Smooth muscle cell (in vitro differentiated cells): ENCODE data around the gene ZNF577. TPM values are rescaled to one million over a fixed set of nuclear protein-coding genes. Genes with fewer than 3 reads are reported as not detected.
A peak's percentile ranks its signal among the peaks of the same experiment; 100 is the strongest.
"Not testable (repeated sequence)": the region's sequence is repeated elsewhere in the genome, so short reads cannot be mapped to it uniquely, and the experiment has no call there.

Experiments
- DNase-seq: peaks from one replicate; lab custom pipeline; 2025; ENCODE audit not compliant: unreplicated experiment; lab: John Stamatoyannopoulos, UW
- H2AFZ ChIP-seq: fragments of 200-600 bp; sonication (generic); 2 replicates; pipeline ENCODE4 v1.6.0; 2016; ENCODE audit warnings: antibody characterized with exemption, low read depth, mild to moderate bottlenecking
- H3F3A ChIP-seq: fragments of 200-600 bp; sonication (generic); 2 replicates; pipeline ENCODE4 v1.6.0; 2017; ENCODE audit warnings: antibody characterized with exemption, low read depth
- H3K27ac ChIP-seq: fragments of 200-600 bp; sonication (generic); 2 replicates; pipeline ENCODE4 v1.5.1; 2016; ENCODE audit warnings: low read depth, mild to moderate bottlenecking
- H3K27me3 ChIP-seq: fragments of 200-600 bp; sonication (generic); 2 replicates; pipeline ENCODE4 v1.6.1; 2016; ENCODE audit warnings: low read depth, mild to moderate bottlenecking
- H3K36me3 ChIP-seq: fragments of 200-600 bp; sonication (generic); 2 replicates; pipeline ENCODE4 v1.5.1; 2016; ENCODE audit warnings: low read depth
- H3K4me1 ChIP-seq: fragments of 200-600 bp; sonication (generic); 2 replicates; pipeline ENCODE4 v1.5.1; 2016; ENCODE audit warnings: low read depth
- H3K4me2 ChIP-seq: fragments of 200-600 bp; sonication (generic); 2 replicates; pipeline ENCODE4 v1.6.0; 2016; ENCODE audit warnings: mild to moderate bottlenecking
- H3K4me3 ChIP-seq: fragments of 200-600 bp; sonication (generic); 2 replicates; pipeline ENCODE4 v1.5.1; 2016; ENCODE audit warnings: mild to moderate bottlenecking
- H3K79me2 ChIP-seq: fragments of 200-600 bp; sonication (generic); 2 replicates; pipeline ENCODE4 v1.6.0; 2016; ENCODE audit warnings: low read depth, mild to moderate bottlenecking
- H3K9ac ChIP-seq: fragments of 200-600 bp; sonication (generic); 2 replicates; pipeline ENCODE4 v1.6.0; 2016; ENCODE audit warnings: low read depth
- H3K9me3 ChIP-seq: fragments of 200-600 bp; sonication (generic); replicated peaks from 2 replicates; pipeline ENCODE4 v1.5.1; 2016; ENCODE audit warnings: low read depth
- H4K20me1 ChIP-seq: fragments of 200-600 bp; sonication (generic); 2 replicates; pipeline ENCODE4 v1.6.0; 2016; ENCODE audit warnings: low read depth
- CTCF ChIP-seq: fragments of 200-600 bp; sonication (generic); IDR thresholded peaks from 2 replicates; pipeline ENCODE4 v1.5.1; 2017; ENCODE audit warnings: borderline replicate concordance, mild to moderate bottlenecking, antibody characterized with exemption; ENCODE audit not compliant: insufficient read depth, poor library complexity, severe bottlenecking
- WGBS: methylation state at CpG from one replicate; pipeline ENCODE4 v1.1.7; 2016; ENCODE audit warnings: low lambda C conversion rate; 5-methylcytosine and 5-hydroxymethylcytosine counted together
- polyA plus RNA-seq: library from polyadenylated mRNA; unstranded; fragments of >200 nt; fragmentation: Nextera tagmentation; extraction: Ambion mirVana; gene quantifications from 2 replicates; pipeline ENCODE4 v1.2.1, GENCODE V29; 2016
- total RNA-seq: library from RNA; depleted of rRNA; stranded (reverse); fragments of >200 nt; gene quantifications from 2 replicates; pipeline ENCODE4 v1.2.3, GENCODE V29; 2014

Gene ZNF577
- total and polyA plus RNA-seq, 2 experiments from 2014 or later: 4.8 to 5.8 TPM

- H3K9ac ChIP-seq: no peak overlapping the region
- H3K4me1 ChIP-seq: no peaks in the 10 kb centered on the region
- H3K36me3 ChIP-seq: no peaks in the 10 kb centered on the region
- 77% methylated on average over 3 of the region's 3 CpGs for WGBS
- no peak overlapping the region for H2AFZ ChIP-seq
- no peak overlapping the region for H3K4me3 ChIP-seq
- peaks cover 25% of the 10 kb centered on the region for H3K9me3 ChIP-seq
- no peak overlapping the region for H3K27ac ChIP-seq
- TF ChIP-seq CTCF: no peak
- H3K4me2 ChIP-seq: no peak overlapping the region
- no peaks in the 10 kb centered on the region for H3K27me3 ChIP-seq
- no peaks in the 10 kb centered on the region for H3F3A ChIP-seq
- no peak for DNase-seq
- H4K20me1 ChIP-seq: no peaks in the 10 kb centered on the region
- no peaks in the 10 kb centered on the region for H3K79me2 ChIP-seq
Observed at GRCh38 chr19:51919606-51920005, 31.9 kb upstream of the ZNF577 start.

GRCh38 chr19:51916167-51916566 is 28.4 kb upstream of the ZNF577 start:
- no peak overlapping the region for H3K4me2 ChIP-seq
- TF ChIP-seq CTCF: no peak
- no peaks in the 10 kb centered on the region for H3K27me3 ChIP-seq
- peaks cover 12% of the 10 kb centered on the region for H3K9me3 ChIP-seq
- no peaks in the 10 kb centered on the region for H3K79me2 ChIP-seq
- no peak overlapping the region for H3K9ac ChIP-seq
- 81% methylated on average over 1 of the region's 1 CpG for WGBS
- H3K36me3 ChIP-seq: no peaks in the 10 kb centered on the region
- H3K4me1 ChIP-seq: no peaks in the 10 kb centered on the region
- DNase-seq: no peak
- no peak overlapping the region for H3K27ac ChIP-seq
- no peaks in the 10 kb centered on the region for H4K20me1 ChIP-seq
- H3K4me3 ChIP-seq: no peak overlapping the region
- H2AFZ ChIP-seq: no peak overlapping the region
- no peaks in the 10 kb centered on the region for H3F3A ChIP-seq

DNA sequence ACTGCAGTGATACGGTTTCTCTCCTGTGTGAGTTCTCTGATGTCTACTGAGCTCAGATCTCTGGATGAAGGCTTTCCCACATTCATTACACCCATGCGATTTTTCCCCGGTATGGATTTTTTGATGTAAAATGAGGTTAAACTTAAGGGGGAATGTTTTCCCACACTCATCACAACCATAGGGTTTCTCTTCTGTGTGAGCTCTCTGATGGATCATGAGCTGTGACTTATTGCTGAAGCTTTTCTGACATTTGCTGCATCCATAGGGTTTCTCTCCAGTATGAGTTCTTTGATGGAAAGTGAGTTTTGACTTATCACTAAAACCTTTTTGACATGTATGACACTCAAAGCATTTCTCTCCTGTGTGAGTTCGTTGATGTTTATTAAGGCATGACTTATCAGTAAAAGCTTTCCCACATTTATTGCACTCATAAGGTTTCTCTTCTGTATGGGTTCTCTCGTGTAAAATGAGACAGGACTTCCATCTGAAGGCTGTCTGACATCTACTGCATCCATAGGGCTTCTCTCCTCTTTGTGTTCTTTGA is 27.6 kb upstream of the ZNF577 start:
- H3K4me1 ChIP-seq: no peaks in the 10 kb centered on the region
- 83% methylated on average over 5 of the region's 5 CpGs for WGBS
- DNase-seq: no peak
- no peak overlapping the region for H3K4me2 ChIP-seq
- no peak overlapping the region for H3K9ac ChIP-seq
- H4K20me1 ChIP-seq: no peaks in the 10 kb centered on the region
- H3K9me3 ChIP-seq: peaks cover 12% of the 10 kb centered on the region
- H3K79me2 ChIP-seq: no peaks in the 10 kb centered on the region
- H2AFZ ChIP-seq: no peak overlapping the region
- no peak for TF ChIP-seq CTCF
- no peaks in the 10 kb centered on the region for H3F3A ChIP-seq
- H3K36me3 ChIP-seq: no peaks in the 10 kb centered on the region
- H3K27me3 ChIP-seq: no peaks in the 10 kb centered on the region
- H3K27ac ChIP-seq: no peak overlapping the region
- no peak overlapping the region for H3K4me3 ChIP-seq

DNA sequence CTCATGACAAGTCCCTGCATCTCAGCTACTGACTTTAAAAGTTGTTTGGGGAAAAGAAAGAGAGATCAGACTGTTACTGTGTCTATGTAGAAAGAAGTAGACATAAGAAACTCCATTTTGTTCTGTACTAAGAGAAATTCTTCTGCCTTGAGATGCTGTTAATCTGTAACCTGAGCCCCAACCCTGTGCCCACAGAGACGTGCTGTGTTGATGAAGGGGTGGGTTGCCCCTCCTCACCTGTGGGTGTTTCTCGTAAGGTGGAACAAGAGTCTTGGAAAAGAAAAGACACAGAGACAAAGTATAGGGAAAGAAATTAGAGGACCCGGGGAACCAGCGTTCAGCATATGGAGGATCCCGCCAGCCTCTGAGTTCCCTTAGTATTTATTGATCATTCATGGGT is 20.2 kb upstream of the ZNF577 start:
- not testable (repeated sequence) for H4K20me1 ChIP-seq, H3K9me3 ChIP-seq, H3K9ac ChIP-seq, H3K4me2 ChIP-seq, H3K4me3 ChIP-seq, H3K36me3 ChIP-seq, H3K27ac ChIP-seq, DNase-seq, H2AFZ ChIP-seq, H3K27me3 ChIP-seq, H3F3A ChIP-seq, H3K4me1 ChIP-seq
- WGBS: 75% methylated on average over 5 of the region's 5 CpGs
- H3K79me2 ChIP-seq: peaks cover 13% of the 10 kb centered on the region

DNA sequence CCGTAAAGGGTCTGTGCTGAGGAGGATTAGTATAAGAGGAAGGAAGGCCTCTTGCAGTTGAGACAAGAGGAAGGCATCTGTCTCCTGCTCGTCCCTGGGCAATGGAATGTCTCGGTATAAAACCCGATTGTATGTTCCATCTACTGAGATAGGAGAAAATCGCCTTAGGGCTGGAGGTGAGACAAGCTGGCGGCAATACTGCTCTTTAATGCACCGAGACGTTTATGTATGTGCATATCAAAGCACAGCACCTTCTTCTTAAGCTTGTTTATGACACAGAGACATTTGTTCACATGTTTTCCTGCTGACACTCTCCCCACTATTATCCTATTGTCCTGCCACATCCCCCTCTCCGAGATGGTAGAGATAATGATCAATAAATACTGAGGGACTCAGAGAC is 18.4 kb upstream of the ZNF577 start:
- not testable (repeated sequence) for H3K4me2 ChIP-seq, H3K36me3 ChIP-seq, H3K27ac ChIP-seq, H3K4me1 ChIP-seq, H3K9ac ChIP-seq, H3K27me3 ChIP-seq, H3K4me3 ChIP-seq, H4K20me1 ChIP-seq, DNase-seq, H3F3A ChIP-seq, H3K9me3 ChIP-seq
- Histone ChIP-seq H2AFZ (peak overlapping the region; percentile 95), H3K79me2 (peaks cover 31% of the 10 kb centered on the region)
- WGBS: 70% methylated on average over 9 of the region's 9 CpGs

DNA sequence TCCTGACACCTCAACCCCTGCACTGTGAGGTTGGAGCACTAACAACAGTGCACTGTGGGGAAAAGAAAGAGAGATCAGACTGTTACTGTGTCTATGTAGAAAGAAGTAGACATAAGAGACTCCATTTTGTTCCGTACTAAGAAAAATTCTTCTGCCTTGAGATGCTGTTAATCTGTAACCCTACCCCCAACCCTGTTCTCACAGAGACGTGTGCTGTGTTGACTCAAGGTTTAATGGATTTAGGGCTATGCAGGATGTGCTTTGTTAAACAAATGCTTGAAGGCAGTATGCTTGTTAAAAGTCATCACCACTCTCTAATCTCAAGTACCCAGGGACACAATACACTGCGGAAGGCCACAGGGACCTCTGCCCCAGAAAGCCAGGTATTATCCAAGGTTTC is 17.9 kb upstream of the ZNF577 start:
- H3K27me3 ChIP-seq, H4K20me1 ChIP-seq, H3K9ac ChIP-seq, DNase-seq, H3K4me1 ChIP-seq, H3K27ac ChIP-seq, H3K9me3 ChIP-seq, H3K4me3 ChIP-seq, H3F3A ChIP-seq, H3K36me3 ChIP-seq, H3K4me2 ChIP-seq: not testable (repeated sequence)
- peaks cover 36% of the 10 kb centered on the region for H3K79me2 ChIP-seq
- WGBS: 66% methylated on average over 3 of the region's 3 CpGs
- H2AFZ ChIP-seq: peak overlapping the region; percentile 95
